GM19193 (cell line): ENCODE measurements around the gene THOC5.

Source experiments
- POLR2A ChIP-seq: IDR thresholded peaks from 4 replicates; pipeline ENCODE4 v1.6.1; 2011; ENCODE audit not compliant: insufficient read depth, insufficient read length; ENCODE audit errors: extremely low read depth

The THOC5 gene

GRCh38 chr22:29458551-29458950 is 95.0 kb downstream of the THOC5 start:
- TF ChIP-seq POLR2A: no peak

DNA sequence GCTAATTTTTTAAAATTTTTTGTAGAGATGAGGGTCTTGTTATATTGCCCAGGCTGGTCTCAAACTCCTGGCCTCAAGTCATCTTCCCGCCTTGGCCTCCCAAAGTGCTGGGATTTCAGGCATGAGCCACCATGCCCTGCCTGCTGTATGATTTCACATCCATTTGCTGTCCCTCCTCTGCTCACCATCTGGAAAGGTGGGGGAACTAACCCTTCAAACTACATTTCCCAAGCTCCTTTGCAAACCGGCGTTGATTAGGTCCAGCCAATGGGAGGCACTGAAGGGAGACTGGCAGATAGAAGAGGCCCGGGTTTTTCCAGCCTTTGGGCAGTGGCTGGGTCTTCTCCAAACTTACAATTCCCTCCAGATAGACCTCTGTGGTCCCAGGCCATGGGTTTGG is 95.8 kb downstream of the THOC5 start:
- TF ChIP-seq POLR2A: no peak

DNA sequence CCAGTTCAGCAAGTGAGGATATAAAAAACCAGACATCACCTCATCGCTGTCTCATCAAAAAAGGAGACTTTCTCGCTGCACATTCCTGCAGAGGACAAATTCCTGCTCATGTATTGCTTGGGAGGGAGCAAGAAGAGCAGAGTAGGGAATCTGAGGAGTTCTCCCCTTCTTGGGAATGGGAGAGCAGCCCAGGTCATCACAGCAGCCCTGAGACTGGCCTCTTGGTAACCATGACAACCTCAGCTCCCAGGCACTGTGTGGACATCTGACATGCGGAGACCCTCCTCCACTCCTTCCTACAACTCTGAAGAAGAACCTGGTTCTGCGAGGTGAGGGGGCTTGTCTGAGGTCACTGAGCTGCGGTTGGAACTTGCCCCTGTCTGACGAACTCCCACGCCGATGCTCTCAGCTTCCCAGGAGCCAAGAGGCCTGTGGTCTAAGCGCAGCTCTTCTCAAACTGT is 97.3 kb downstream of the THOC5 start:
- TF ChIP-seq POLR2A: no peak
